Natural killer cell treated with Interleukin-12 subunit alpha and Interleukin-12 subunit beta and Interleukin-15 and Interleukin-18, amount 100 ng/mL, for 72 hours (primary cell): Measurements from ENCODE around the gene SLC31A1. TPM values are rescaled to one million over a fixed set of nuclear protein-coding genes. Genes with fewer than 3 reads are reported as not detected.

Experiments used
- ATAC-seq, 2 donors: fragments of 150-1000 bp; cut with Tn5 transposase in 1 of 2; sonication (Bioruptor Pico), chemical (Tn5 transposase) in 1 of 2; 2 replicates each; pipeline ENCODE4 v1.10.0; 2021
- DNase-seq: peaks from one replicate; pipeline ENCODE4 v3.0.0; 2022; ENCODE audit warnings: low spot score
- H3K27ac Mint-ChIP-seq, 2 donors: 1 replicate in 1 of 2; 2 replicates in 1 of 2; pipeline ENCODE4 v1.8.0; 2022; ENCODE audit warnings: mixed read lengths in 2 of 2, mild to moderate bottlenecking in 1 of 2, moderate library complexity in 1 of 2
- H3K27me3 Mint-ChIP-seq, 2 donors: 1 replicate in 1 of 2; 2 replicates in 1 of 2; pipeline ENCODE4 v1.8.0; 2022; ENCODE audit warnings: mixed read lengths in 2 of 2
- H3K36me3 Mint-ChIP-seq: one replicate; pipeline ENCODE4 v1.8.0; 2022; ENCODE audit warnings: mixed read lengths
- H3K4me1 Mint-ChIP-seq, 2 donors: 1 replicate in 1 of 2; 2 replicates in 1 of 2; pipeline ENCODE4 v1.8.0; 2022; ENCODE audit warnings: low read depth in 2 of 2, mixed read lengths in 2 of 2, mild to moderate bottlenecking in 1 of 2
- H3K4me3 Mint-ChIP-seq: one replicate; pipeline ENCODE4 v1.8.0; 2022; ENCODE audit warnings: mixed read lengths
- H3K9me3 Mint-ChIP-seq: 2 replicates; pipeline ENCODE4 v1.8.0; 2022; ENCODE audit warnings: mixed read lengths
- total RNA-seq, 2 donors: library from RNA; stranded (reverse); gene quantifications; one replicate each; pipeline ENCODE4 v1.2.3, GENCODE V29; 2022

SLC31A1 gene
- total RNA-seq, 2 donors from 2014 or later = 20.0 to 20.5 TPM

DNA sequence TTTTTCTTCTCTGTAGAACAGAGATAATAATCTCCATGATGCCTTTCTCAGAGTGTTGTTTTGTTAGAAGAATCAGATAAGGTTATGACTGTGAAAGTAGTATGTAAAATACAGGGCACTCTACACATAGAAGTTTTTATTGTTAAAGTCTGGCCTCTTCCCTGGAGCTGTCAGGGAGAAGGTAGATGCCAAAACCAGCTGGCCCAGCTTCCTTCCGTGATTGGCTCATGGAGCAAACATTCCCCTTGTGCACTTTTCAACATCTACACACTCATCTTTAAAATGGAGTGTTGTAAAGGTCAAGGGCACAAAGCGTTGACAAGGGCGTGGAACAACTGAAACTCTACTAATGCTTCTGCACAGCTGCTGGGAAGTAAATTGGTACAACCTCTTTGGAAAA is 89.2 kb downstream of the SLC31A1 start:
- Mint-ChIP-seq H3K27me3 (peaks cover 0 to 3% of the 10 kb centered on the region in 2 donors), H3K4me1 (no peaks in the 10 kb centered on the region), H3K9me3 (no peaks in the 10 kb centered on the region), H3K36me3 (no peaks in the 10 kb centered on the region), H3K27ac (no peak overlapping the region), H3K4me3 (no peak overlapping the region)
- ATAC-seq (no peak), DNase-seq (no peak)

DNA sequence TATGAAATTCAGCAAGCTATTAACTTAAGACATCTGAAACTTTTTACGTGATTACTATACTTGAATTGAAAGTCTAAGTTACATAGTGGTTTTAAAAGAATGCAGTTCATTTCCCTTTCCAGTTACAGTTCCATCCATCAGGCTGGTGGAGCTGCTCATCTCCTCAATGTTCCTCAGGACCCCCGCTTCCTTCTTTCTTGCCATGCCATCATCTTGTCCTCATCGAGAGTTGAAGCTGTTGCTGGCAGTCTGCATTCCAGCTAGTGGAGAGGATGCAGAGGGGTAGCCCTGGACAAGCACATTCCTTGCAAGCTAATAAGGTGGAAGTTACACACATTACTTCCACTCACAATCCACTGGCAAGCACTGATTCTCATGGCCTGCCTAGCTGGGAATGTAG is 90.6 kb downstream of the SLC31A1 start:
- no peak for ATAC-seq
- no peak overlapping the region for H3K4me3 Mint-ChIP-seq
- H3K4me1 Mint-ChIP-seq = no peaks in the 10 kb centered on the region
- no peak overlapping the region for H3K27ac Mint-ChIP-seq
- peaks cover 0 to 3% of the 10 kb centered on the region in 2 donors for H3K27me3 Mint-ChIP-seq
- H3K9me3 Mint-ChIP-seq = no peaks in the 10 kb centered on the region
- DNase-seq = no peak
- H3K36me3 Mint-ChIP-seq = no peaks in the 10 kb centered on the region

GRCh38 chr9:113313261-113313660 is 91.9 kb downstream of the SLC31A1 start:
- no peak for DNase-seq
- no peaks in the 10 kb centered on the region for H3K9me3 Mint-ChIP-seq
- H3K4me3 Mint-ChIP-seq = no peak overlapping the region
- ATAC-seq = no peak
- H3K27me3 Mint-ChIP-seq = peaks cover 0 to 3% of the 10 kb centered on the region in 2 donors
- no peak overlapping the region for H3K27ac Mint-ChIP-seq
- no peaks in the 10 kb centered on the region for H3K4me1 Mint-ChIP-seq
- no peaks in the 10 kb centered on the region for H3K36me3 Mint-ChIP-seq

Other genes with a start within 250 kb of the SLC31A1 start
- gene ZNF883, start 209.4 kb upstream of the SLC31A1 start, total RNA-seq = under 1 TPM; 0.22 to 0.83 TPM
- gene ZFP37, start 164.8 kb upstream of the SLC31A1 start, total RNA-seq = 1 to 10 TPM in 1 of 2 donors, under 1 TPM in 1; 0.84 to 2.5 TPM
- gene SLC31A2, start 70.5 kb upstream of the SLC31A1 start, total RNA-seq = 1 to 10 TPM; 4.3 to 4.8 TPM
- 10 to 100 TPM; 47.2 to 60.4 TPM for gene FKBP15, start 267 bp upstream of the SLC31A1 start, total RNA-seq
- 10 to 100 TPM; 16.5 to 39.1 TPM for gene CDC26, start 54.0 kb downstream of the SLC31A1 start, total RNA-seq
- gene PRPF4, start 54.1 kb downstream of the SLC31A1 start, total RNA-seq = 10 to 100 TPM; 33.9 to 47.8 TPM
- gene RNF183, start 81.8 kb downstream of the SLC31A1 start, total RNA-seq = not detected
- 1 to 10 TPM in 1 of 2 donors, under 1 TPM in 1; 0.83 to 1.4 TPM for gene WDR31, start 118.7 kb downstream of the SLC31A1 start, total RNA-seq
- gene BSPRY, start 128.0 kb downstream of the SLC31A1 start, total RNA-seq = 1 to 10 TPM; 2.5 to 5.0 TPM
- 10 to 100 TPM; 11.0 to 15.7 TPM for gene HDHD3, start 155.4 kb downstream of the SLC31A1 start, total RNA-seq
- 10 to 100 TPM; 18.7 to 19.5 TPM for gene ALAD, start 179.7 kb downstream of the SLC31A1 start, total RNA-seq
- gene POLE3, start 189.1 kb downstream of the SLC31A1 start, total RNA-seq = 10 to 100 TPM; 62.7 to 76.1 TPM
- gene C9orf43, start 189.2 kb downstream of the SLC31A1 start, total RNA-seq = 1 to 10 TPM; 1.1 to 1.3 TPM
- gene RGS3, start 242.2 kb downstream of the SLC31A1 start, total RNA-seq = 100 to 1,000 TPM in 1 of 2 donors, 10 to 100 TPM in 1; 71.7 to 144 TPM